Gastroesophageal sphincter (tissue), 3 donors: ENCODE data around the gene CPT1B.

ENCODE experiments used
- EP300 ChIP-seq: sonication (generic); formaldehyde crosslinking; IDR thresholded peaks from one replicate; pipeline ENCODE4 v1.6.1; 2017; ENCODE audit warnings: antibody characterized with exemption, mild to moderate bottlenecking
- POLR2A ChIP-seq, 2 donors: fragments of 450-650 bp; IDR thresholded peaks; one replicate each; pipeline ENCODE4 v1.6.1; 2017; ENCODE audit warnings: antibody characterized with exemption in 2 of 2, mild to moderate bottlenecking in 2 of 2, moderate library complexity in 1 of 2
- POLR2AphosphoS5 ChIP-seq: sonication (generic); formaldehyde crosslinking; IDR thresholded peaks from one replicate; pipeline ENCODE4 v1.6.1; 2017; ENCODE audit warnings: antibody characterized with exemption
- TF ChIP-seq, protein P1 (sequence below), 4 experiments: fragments of 200-600 bp in 2 of 4; fragments of 450-650 bp in 2 of 4; sonication (generic) in 1 of 4; IDR thresholded peaks; one replicate each; pipeline ENCODE4 v1.5.1; 2017 to 2019; ENCODE audit warnings: antibody characterized with exemption in 4 of 4, mild to moderate bottlenecking in 2 of 4, moderate library complexity in 2 of 4

DNA sequence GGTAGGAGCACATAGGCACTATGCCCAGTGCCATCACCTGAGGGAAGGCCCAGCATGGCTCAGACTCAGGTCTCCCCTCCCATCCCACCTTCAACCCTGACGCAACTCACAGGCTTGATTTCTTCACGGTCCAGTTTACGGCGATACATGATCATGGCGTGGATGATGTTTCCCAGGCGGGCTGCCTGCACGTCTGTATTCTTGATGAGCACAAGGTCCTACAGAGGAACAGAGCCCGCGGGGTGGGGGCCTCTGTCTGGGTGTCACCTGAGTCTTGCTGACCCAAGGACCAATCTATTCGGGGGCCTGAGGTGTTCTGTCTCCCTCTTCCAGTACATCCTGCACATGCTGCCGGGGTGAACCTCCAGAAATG is 3.9 kb downstream of the CPT1B start:
- TF ChIP-seq EP300 (no peak), POLR2A (IDR thresholded peaks at IDR 0.05) (no peak), POLR2AphosphoS5 (no peak)
- TF ChIP-seq, protein P1, sequence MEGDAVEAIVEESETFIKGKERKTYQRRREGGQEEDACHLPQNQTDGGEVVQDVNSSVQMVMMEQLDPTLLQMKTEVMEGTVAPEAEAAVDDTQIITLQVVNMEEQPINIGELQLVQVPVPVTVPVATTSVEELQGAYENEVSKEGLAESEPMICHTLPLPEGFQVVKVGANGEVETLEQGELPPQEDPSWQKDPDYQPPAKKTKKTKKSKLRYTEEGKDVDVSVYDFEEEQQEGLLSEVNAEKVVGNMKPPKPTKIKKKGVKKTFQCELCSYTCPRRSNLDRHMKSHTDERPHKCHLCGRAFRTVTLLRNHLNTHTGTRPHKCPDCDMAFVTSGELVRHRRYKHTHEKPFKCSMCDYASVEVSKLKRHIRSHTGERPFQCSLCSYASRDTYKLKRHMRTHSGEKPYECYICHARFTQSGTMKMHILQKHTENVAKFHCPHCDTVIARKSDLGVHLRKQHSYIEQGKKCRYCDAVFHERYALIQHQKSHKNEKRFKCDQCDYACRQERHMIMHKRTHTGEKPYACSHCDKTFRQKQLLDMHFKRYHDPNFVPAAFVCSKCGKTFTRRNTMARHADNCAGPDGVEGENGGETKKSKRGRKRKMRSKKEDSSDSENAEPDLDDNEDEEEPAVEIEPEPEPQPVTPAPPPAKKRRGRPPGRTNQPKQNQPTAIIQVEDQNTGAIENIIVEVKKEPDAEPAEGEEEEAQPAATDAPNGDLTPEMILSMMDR (IDR thresholded peaks at IDR 0.05) = no peak
